Stimulated activated CD4-positive, alpha-beta T cell treated with anti-CD3 and anti-CD28 coated beads, Interleukin-2, amount 100 ng/mL, for 24 hours (primary cell): ENCODE results near the gene CCDC182.

ENCODE experiments used
- DNase-seq, 2 donors: peaks; one replicate each; pipeline ENCODE4 v3.0.0-alpha.2; 2020

CCDC182 gene

GRCh38 chr17:57745242-57745641, at the start of gene CCDC182:
Gene CCDC182 (minus strand): TSS chr17:57745299. CDS start chr17:57745272, 27 bp downstream.
- DNase-seq: no peak

- no peak for DNase-seq
These were observed 49.7 kb upstream of the CCDC182 start for GRCh38 chr17:57794841-57795240.

GRCh38 chr17:57788725-57789124, 43.6 kb upstream of the CCDC182 start:
- DNase-seq: no peak

GRCh38 chr17:57785022-57785421, 39.9 kb upstream of the CCDC182 start:
- DNase-seq: no peak

GRCh38 chr17:57784226-57784895, 39.3 kb upstream of the CCDC182 start:
- no peak for DNase-seq

- DNase-seq: peak; percentile 80 to 89
These were observed 38.2 kb upstream of the CCDC182 start for GRCh38 chr17:57783338-57783742.

GRCh38 chr17:57782647-57783337, 37.7 kb upstream of the CCDC182 start:
- DNase-seq: no peak

- no peak for DNase-seq
These were observed 37.0 kb upstream of the CCDC182 start for GRCh38 chr17:57782062-57782490.

GRCh38 chr17:57781386-57782061, 36.4 kb upstream of the CCDC182 start:
- DNase-seq: no peak

- DNase-seq: no peak
These were observed 34.6 kb upstream of the CCDC182 start for GRCh38 chr17:57779706-57780105.

- DNase-seq: no peak
These were observed 33.2 kb upstream of the CCDC182 start for GRCh38 chr17:57778306-57778705.

GRCh38 chr17:57776366-57776765, 31.3 kb upstream of the CCDC182 start:
- no peak for DNase-seq

GRCh38 chr17:57774872-57775271, 29.8 kb upstream of the CCDC182 start:
- no peak for DNase-seq

GRCh38 chr17:57773557-57773956, 28.5 kb upstream of the CCDC182 start:
- DNase-seq: no peak

GRCh38 chr17:57772774-57773173, 27.7 kb upstream of the CCDC182 start:
- no peak for DNase-seq

- DNase-seq: no peak
These were observed 22.5 kb upstream of the CCDC182 start for GRCh38 chr17:57767561-57767960.

- DNase-seq: no peak
These were observed 21.3 kb upstream of the CCDC182 start for GRCh38 chr17:57766318-57766943.

- DNase-seq: no peak
These were observed 17.6 kb upstream of the CCDC182 start for GRCh38 chr17:57762452-57763395.

- DNase-seq: no peak
These were observed 16.8 kb upstream of the CCDC182 start for GRCh38 chr17:57761887-57762286.

GRCh38 chr17:57760046-57760445, 14.9 kb upstream of the CCDC182 start:
- DNase-seq: no peak

GRCh38 chr17:57758654-57759053, 13.6 kb upstream of the CCDC182 start:
- no peak for DNase-seq

- no peak for DNase-seq
These were observed 12.6 kb upstream of the CCDC182 start for GRCh38 chr17:57757735-57758134.
